ENCODE results near the gene YTHDF1.
"Not testable (repeated sequence)": the region's sequence is repeated elsewhere in the genome, so short reads cannot be mapped to it uniquely, and the experiment has no call there.

YTHDF1 gene

GRCh38 chr20:63169681-63170080, 46.2 kb downstream of the YTHDF1 start:
- DNase-seq (ENCODE audit: low spot score) = no peak

GRCh38 chr20:63168861-63169260, 47.1 kb downstream of the YTHDF1 start:
- DNase-seq (ENCODE audit: low spot score) = no peak

- no peak for DNase-seq (ENCODE audit: low spot score)
These were observed 47.9 kb downstream of the YTHDF1 start for GRCh38 chr20:63167918-63168520.

- no peak for DNase-seq (ENCODE audit: low spot score)
These were observed 48.7 kb downstream of the YTHDF1 start for GRCh38 chr20:63167026-63167917.

GRCh38 chr20:63166193-63167020, 49.5 kb downstream of the YTHDF1 start:
- no peak for DNase-seq (ENCODE audit: low spot score)

- DNase-seq (ENCODE audit: low spot score) = no peak
These were observed 50.4 kb downstream of the YTHDF1 start for GRCh38 chr20:63165356-63166192.

- no peak for DNase-seq (ENCODE audit: low spot score)
These were observed 51.2 kb downstream of the YTHDF1 start for GRCh38 chr20:63164484-63165355.

GRCh38 chr20:63163596-63164483, 52.1 kb downstream of the YTHDF1 start:
- DNase-seq (ENCODE audit: low spot score) = no peak

- no peak for DNase-seq (ENCODE audit: low spot score)
These were observed 52.8 kb downstream of the YTHDF1 start for GRCh38 chr20:63163171-63163570.

- DNase-seq (ENCODE audit: low spot score) = no peak
These were observed 53.6 kb downstream of the YTHDF1 start for GRCh38 chr20:63162206-63162795.

- DNase-seq (ENCODE audit: low spot score) = no peak
These were observed 54.7 kb downstream of the YTHDF1 start for GRCh38 chr20:63161176-63161651.

GRCh38 chr20:63160641-63161175, 55.2 kb downstream of the YTHDF1 start:
- DNase-seq (ENCODE audit: low spot score) = no peak

- DNase-seq (ENCODE audit: low spot score) = no peak
These were observed 55.9 kb downstream of the YTHDF1 start for GRCh38 chr20:63159826-63160640.

GRCh38 chr20:63159251-63159650, 56.7 kb downstream of the YTHDF1 start:
- not testable (repeated sequence) for DNase-seq (ENCODE audit: low spot score)

GRCh38 chr20:63158845-63159244, 57.1 kb downstream of the YTHDF1 start:
- DNase-seq (ENCODE audit: low spot score) = no peak

GRCh38 chr20:63158352-63158751, 57.6 kb downstream of the YTHDF1 start:
- no peak for DNase-seq (ENCODE audit: low spot score)

- DNase-seq (ENCODE audit: low spot score) = not testable (repeated sequence)
These were observed 58.5 kb downstream of the YTHDF1 start for GRCh38 chr20:63157431-63157830.

GRCh38 chr20:63156221-63156671, 59.7 kb downstream of the YTHDF1 start:
- no peak for DNase-seq (ENCODE audit: low spot score)
